OCI-LY1 (cell line): ENCODE data around the gene EPHB2.

Source experiments
- CTCF ChIP-seq: fragments of 200-600 bp; sonication (generic), shearing (Covaris generic); IDR thresholded peaks from 2 replicates; pipeline ENCODE4 v1.5.1; 2017; ENCODE audit warnings: mild to moderate bottlenecking, antibody characterized with exemption, low read length, moderate library complexity, mixed read lengths
- EZH2 ChIP-seq: fragments of 200-600 bp; sonication (generic), shearing (Covaris generic); IDR thresholded peaks from 2 replicates; pipeline ENCODE4 v1.8.0; 2017; ENCODE audit warnings: borderline replicate concordance, mixed run types, mild to moderate bottlenecking, antibody characterized with exemption, low read length, moderate library complexity, mixed read lengths

- TF ChIP-seq CTCF: no peak
- no peak for TF ChIP-seq EZH2
Observed at GRCh38 chr1:22691031-22691753, 19.4 kb upstream of the EPHB2 start.
